Measurements from ENCODE around the gene NRG2.

NRG2 gene

DNA sequence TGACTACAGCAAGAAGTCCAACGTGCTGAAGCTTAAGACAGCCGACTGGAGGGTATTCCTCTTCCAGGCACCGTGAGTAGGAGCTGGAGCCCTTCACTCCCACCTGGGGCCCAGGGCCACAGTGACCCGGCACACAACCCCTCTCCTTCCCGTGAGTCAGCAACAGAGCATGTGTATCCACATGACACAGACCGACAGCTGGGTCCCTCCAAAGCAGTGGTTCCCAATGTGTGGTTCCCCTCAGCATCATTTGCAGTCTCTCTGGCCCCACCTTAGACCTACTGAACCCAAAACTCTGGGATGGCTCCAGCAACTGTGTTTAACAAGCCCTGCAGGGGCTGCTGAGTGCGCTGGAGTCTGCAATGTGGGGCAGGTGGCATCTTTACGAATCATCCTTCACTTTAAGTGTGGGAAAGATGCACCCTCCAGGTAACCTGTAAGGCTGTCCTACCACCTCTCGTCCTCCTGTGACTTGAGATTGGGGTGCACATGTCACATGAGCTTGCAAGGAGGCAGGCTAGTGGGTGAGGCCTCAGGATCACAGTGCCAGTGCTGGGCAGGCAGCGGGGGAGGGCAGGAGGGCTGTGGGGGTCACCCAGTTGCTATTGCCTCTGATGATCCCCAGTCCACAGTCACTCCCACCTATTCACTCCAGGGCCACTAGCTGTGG, 205.3 kb downstream of the NRG2 start:
- TF ChIP-seq, protein P1, sequence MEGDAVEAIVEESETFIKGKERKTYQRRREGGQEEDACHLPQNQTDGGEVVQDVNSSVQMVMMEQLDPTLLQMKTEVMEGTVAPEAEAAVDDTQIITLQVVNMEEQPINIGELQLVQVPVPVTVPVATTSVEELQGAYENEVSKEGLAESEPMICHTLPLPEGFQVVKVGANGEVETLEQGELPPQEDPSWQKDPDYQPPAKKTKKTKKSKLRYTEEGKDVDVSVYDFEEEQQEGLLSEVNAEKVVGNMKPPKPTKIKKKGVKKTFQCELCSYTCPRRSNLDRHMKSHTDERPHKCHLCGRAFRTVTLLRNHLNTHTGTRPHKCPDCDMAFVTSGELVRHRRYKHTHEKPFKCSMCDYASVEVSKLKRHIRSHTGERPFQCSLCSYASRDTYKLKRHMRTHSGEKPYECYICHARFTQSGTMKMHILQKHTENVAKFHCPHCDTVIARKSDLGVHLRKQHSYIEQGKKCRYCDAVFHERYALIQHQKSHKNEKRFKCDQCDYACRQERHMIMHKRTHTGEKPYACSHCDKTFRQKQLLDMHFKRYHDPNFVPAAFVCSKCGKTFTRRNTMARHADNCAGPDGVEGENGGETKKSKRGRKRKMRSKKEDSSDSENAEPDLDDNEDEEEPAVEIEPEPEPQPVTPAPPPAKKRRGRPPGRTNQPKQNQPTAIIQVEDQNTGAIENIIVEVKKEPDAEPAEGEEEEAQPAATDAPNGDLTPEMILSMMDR (IDR thresholded peaks at IDR 0.05; ENCODE audit: borderline replicate concordance, control extremely low read depth, extremely low read depth, insufficient read depth, missing control alignments), result no peak
- in situ Hi-C loops (cut with MboI; ENCODE audit: low sequenced_read_pairs, unreplicated experiment), result no loop called here
- DNase-seq (ENCODE audit: low spot score), result no peak

DNA sequence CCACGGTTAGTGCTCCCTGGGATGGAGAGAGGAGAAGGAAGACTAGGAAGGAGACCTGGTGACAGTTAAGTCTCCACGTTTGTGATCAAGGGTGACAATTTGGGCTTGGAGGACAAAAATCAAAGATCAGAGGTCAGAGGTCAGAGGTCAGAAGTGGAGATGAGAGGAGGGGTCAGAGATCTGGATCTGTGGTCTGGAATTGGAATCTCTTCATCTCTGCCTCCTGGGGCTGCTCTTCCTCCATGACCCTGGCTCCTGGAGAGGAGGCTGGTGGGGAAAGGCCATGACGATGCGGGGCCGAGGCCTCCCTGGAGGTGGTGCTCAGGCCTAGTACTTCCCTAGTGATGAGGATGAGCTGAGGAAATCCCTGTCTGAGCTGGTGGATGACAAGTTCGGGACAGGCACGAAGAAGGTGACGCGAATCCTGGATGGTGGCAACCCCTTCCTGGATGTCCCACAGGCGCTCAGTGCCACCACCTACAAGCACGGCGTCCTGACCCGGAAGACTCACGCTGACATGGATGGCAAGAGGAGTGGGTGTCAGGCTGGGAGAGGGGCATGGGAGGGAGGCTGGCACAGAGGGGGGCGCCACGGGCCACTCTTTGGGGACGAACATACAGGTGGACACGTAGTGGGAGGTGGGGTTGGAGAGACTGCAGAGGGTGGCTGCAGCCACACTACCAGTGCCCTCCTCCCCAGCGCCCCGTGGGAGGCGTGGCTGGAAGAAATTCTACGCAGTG, 206.5 kb downstream of the NRG2 start:
- DNase-seq (ENCODE audit: low spot score), result no peak
- TF ChIP-seq, protein P1 (IDR thresholded peaks at IDR 0.05; ENCODE audit: borderline replicate concordance, control extremely low read depth, extremely low read depth, insufficient read depth, missing control alignments), result no peak
- in situ Hi-C loops (cut with MboI; ENCODE audit: low sequenced_read_pairs, unreplicated experiment), result no loop called here

DNA sequence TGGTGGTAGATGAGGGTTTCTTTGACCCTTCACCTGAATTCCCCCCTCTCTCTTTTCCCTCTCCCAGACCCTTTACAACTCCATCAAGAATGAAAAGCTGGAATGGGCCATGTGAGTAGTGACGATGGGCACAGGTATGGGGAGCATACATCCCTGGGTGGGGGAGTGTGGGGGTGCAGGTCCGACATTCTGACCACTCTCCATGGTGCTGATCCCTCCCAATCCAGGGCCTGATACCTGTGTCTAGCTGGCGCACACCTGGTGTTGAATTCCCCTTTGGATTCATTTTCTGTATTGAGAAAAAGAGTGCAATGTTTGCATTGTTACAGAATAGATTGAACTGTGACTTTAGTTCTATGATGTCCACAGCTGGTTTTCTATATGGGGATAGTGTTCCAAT, 207.4 kb downstream of the NRG2 start:
- in situ Hi-C loops (cut with MboI; ENCODE audit: low sequenced_read_pairs, unreplicated experiment), result no loop called here
- TF ChIP-seq, protein P1 (IDR thresholded peaks at IDR 0.05; ENCODE audit: borderline replicate concordance, control extremely low read depth, extremely low read depth, insufficient read depth, missing control alignments), result no peak
- no peak for DNase-seq (ENCODE audit: low spot score)

DNA sequence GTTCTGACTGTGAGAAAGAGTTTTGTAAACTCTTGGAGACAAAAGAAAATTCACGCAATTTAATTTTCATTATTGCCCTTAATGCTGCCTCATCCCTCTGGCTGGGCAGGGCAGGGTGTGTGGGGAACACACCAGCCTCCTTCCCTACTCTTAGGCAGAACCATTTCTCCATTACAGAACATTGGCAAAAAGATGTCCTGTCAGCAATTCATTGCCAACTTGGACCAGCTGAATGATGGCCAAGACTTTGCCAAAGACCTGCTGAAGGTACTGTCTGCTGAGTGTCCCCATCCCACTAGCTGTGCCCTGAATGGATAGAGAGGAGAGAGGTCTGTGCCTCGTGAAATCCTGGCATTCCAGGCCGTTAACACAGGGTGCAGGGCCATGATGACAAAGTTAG, 209.6 kb downstream of the NRG2 start:
- in situ Hi-C loops (cut with MboI; ENCODE audit: low sequenced_read_pairs, unreplicated experiment), result no loop called here

GRCh38 chr5:139831624-139832023, 211.5 kb downstream of the NRG2 start:
- DNase-seq (ENCODE audit: low spot score), result no peak
- in situ Hi-C loops (cut with MboI; ENCODE audit: low sequenced_read_pairs, unreplicated experiment), result no loop called here
- TF ChIP-seq, protein P1 (IDR thresholded peaks at IDR 0.05; ENCODE audit: borderline replicate concordance, control extremely low read depth, extremely low read depth, insufficient read depth, missing control alignments), result no peak

More for the DNA sequence above, 209.6 kb downstream of the NRG2 start:
- TF ChIP-seq, protein P1 (IDR thresholded peaks at IDR 0.05; ENCODE audit: borderline replicate concordance, control extremely low read depth, extremely low read depth, insufficient read depth, missing control alignments), result no peak
- no peak for DNase-seq (ENCODE audit: low spot score)

DNA sequence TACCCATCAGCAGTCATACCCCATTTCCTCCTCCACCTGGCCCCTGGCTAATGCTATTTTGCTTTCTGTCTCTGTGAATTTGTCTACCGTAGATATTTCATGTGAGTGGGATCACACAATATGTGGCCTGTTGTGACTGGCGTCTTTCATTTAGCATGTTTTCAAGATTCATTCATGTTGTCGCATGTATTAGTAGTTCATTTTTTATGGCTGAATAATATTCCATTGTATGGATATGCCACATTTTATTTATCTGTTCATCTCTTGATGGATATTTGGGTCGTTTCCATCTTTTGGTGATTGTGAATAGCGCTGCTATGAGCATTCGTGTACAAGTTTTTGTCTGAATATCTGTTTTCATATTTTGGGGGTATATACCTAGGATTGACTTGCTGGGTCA, 213.6 kb downstream of the NRG2 start:
- TF ChIP-seq, protein P1 (IDR thresholded peaks at IDR 0.05; ENCODE audit: borderline replicate concordance, control extremely low read depth, extremely low read depth, insufficient read depth, missing control alignments), result no peak
- in situ Hi-C loops (cut with MboI; ENCODE audit: low sequenced_read_pairs, unreplicated experiment), result no loop called here

More for the DNA sequence above, 213.6 kb downstream of the NRG2 start:
- DNase-seq (ENCODE audit: low spot score), result no peak

Measured in GM13976 (cell line).